ENCODE data around the gene ZBTB16. TPM values are rescaled to one million over a fixed set of nuclear protein-coding genes. Genes with fewer than 3 reads are reported as not detected.

The ZBTB16 gene
- total and polyA plus RNA-seq, 4 donors = 21.4 to 224 (median 102) TPM

DNA sequence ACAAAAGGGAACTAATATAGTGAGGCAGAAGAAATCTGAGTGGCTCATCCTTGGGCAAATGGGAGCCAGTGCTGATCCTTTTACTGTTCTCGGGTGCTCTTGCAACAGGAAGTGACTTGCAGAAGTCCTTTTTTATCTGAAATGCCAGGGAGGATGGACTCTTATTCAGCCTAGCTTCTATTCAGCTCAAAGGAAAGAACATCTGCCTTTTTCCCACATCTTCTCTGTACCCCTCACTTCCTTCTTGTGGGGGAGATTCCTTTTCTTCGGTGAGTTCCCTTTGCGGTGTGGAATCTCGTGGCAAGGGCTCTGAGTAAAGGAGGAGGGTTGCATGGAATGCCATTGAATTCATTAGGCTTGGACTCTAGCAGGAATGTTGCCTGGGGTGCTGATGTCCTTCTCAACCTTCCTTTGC, 76.2 kb downstream of the ZBTB16 start:
- WGBS, 2 donors = 36 to 47% methylated on average over 4 of the region's 4 CpGs
- H3K4me3 ChIP-seq = no peak overlapping the region
- no peak overlapping the region for H3K9ac ChIP-seq (ENCODE audit: insufficient read depth in 1 of 2, low read length in 2 of 2)
- peak overlapping the region; percentile 30 to 79 for H3K27ac ChIP-seq (ENCODE audit: low read depth in 1 of 2, low read length in 1 of 2)
- TF ChIP-seq, protein P1, sequence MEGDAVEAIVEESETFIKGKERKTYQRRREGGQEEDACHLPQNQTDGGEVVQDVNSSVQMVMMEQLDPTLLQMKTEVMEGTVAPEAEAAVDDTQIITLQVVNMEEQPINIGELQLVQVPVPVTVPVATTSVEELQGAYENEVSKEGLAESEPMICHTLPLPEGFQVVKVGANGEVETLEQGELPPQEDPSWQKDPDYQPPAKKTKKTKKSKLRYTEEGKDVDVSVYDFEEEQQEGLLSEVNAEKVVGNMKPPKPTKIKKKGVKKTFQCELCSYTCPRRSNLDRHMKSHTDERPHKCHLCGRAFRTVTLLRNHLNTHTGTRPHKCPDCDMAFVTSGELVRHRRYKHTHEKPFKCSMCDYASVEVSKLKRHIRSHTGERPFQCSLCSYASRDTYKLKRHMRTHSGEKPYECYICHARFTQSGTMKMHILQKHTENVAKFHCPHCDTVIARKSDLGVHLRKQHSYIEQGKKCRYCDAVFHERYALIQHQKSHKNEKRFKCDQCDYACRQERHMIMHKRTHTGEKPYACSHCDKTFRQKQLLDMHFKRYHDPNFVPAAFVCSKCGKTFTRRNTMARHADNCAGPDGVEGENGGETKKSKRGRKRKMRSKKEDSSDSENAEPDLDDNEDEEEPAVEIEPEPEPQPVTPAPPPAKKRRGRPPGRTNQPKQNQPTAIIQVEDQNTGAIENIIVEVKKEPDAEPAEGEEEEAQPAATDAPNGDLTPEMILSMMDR (IDR thresholded peaks at IDR 0.05; ENCODE audit: control extremely low read depth, extremely low read depth) = no peak
- peaks cover 3 to 91% (median 22%) of the 10 kb centered on the region in 5 donors for H3K4me1 ChIP-seq (ENCODE audit: control insufficient read depth in 5 of 5, insufficient read depth in 5 of 5, low read length in 5 of 5)
- H3K36me3 ChIP-seq (ENCODE audit: control insufficient read depth in 4 of 4, insufficient read depth in 4 of 4, low read length in 4 of 4) = peaks cover 0 to 4% (median 0%) of the 10 kb centered on the region in 4 donors
- DNase-seq (no peak), ATAC-seq (ENCODE audit: insufficient read depth, low FRiP score) (no peak)
- no peaks in the 10 kb centered on the region for H3K27me3 ChIP-seq (ENCODE audit: control insufficient read depth in 3 of 3, insufficient read depth in 3 of 3, low read length in 2 of 3)
- no peaks in the 10 kb centered on the region for H3K9me3 ChIP-seq (ENCODE audit: control insufficient read depth in 4 of 4, insufficient read depth in 3 of 4, low read length in 3 of 4)

DNA sequence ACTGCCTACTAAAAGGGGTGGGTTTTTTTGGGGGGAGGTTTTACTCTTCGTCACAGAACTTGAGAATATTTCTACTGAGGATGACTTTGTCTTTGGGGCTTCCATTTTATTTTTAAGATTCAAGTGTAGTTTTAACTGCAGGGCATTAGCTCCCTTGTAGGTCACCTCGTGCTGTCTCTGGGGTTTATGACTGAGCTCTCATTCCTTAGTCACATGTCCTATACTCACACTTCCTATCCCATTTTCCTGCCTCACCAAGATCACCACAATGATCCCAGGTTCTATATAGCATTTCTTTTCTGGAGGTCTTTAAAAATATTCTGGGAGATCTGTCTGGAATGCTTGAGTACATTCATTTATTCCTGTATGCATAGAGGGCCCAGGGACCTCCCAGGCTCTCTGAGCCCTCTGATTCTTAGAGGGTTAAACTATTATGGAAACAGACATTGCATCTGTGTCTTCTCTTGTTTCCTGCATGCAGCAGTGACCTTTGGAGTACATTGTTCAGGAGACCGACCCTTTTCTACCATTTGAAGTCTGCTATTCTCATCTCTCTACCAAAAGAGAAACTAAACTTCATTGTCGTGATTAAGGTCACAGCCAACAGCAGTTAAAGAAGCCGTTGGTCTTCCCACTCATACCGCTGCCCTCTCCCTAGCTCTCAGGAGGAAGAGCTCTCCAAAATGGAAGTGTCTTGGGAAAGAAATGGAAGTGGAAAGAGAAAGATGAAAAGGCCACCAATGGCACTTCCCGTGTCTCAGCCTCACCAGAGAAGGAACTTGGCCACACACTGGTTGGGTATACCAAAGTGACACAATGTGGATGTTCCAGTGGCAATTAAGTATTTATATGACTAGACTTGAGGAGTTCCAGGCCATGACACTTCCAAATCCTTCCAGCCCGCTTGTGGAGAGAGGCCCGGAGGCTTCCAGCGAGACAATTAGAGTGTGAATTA, 77.5 kb downstream of the ZBTB16 start:
- Histone ChIP-seq H3K4me3 (no peak overlapping the region), H3K4me1 (ENCODE audit: control insufficient read depth in 5 of 5, insufficient read depth in 5 of 5, low read length in 5 of 5) (peaks cover 0 to 91% (median 12%) of the 10 kb centered on the region in 5 donors), H3K9ac (ENCODE audit: insufficient read depth in 1 of 2, low read length in 2 of 2) (no peak overlapping the region), H3K36me3 (ENCODE audit: control insufficient read depth in 4 of 4, insufficient read depth in 4 of 4, low read length in 4 of 4) (peaks cover 0 to 6% (median 0%) of the 10 kb centered on the region in 4 donors), H3K27ac (ENCODE audit: low read depth in 1 of 2, low read length in 1 of 2) (peak overlapping the region; percentile 17 to 58), H3K27me3 (ENCODE audit: control insufficient read depth in 3 of 3, insufficient read depth in 3 of 3, low read length in 2 of 3) (no peaks in the 10 kb centered on the region), H3K9me3 (ENCODE audit: control insufficient read depth in 4 of 4, insufficient read depth in 3 of 4, low read length in 3 of 4) (no peaks in the 10 kb centered on the region)
- no peak for ATAC-seq (ENCODE audit: insufficient read depth, low FRiP score)
- TF ChIP-seq, protein P1 (IDR thresholded peaks at IDR 0.05; ENCODE audit: control extremely low read depth, extremely low read depth) = no peak
- peak in 1 of 3 donors; percentile 11 for DNase-seq
- WGBS, 2 donors = 63 to 70% methylated on average over 10 of the region's 10 CpGs

DNA sequence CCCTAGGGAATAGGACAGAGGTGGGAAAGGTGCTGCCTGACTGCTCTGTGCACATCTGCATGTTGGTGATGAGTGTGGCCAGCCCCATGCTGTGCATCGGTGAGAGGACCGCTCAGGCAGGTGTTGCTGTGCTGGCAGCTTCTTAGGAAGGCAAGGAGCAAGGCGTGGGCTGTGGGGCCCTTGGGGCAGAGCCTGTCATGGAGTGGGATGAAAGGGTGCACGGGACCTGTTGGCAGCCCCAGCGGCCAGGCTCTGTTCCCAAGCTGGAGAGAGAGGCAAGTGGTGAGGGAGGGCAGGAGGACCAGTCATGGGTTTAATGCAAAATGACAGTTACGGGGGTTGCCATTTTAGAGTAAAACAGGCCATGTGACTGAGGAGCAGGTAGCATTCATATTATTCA, 78.3 kb downstream of the ZBTB16 start:
- no peaks in the 10 kb centered on the region for H3K27me3 ChIP-seq (ENCODE audit: control insufficient read depth in 3 of 3, insufficient read depth in 3 of 3, low read length in 2 of 3)
- WGBS, 2 donors = 89 to 95% methylated on average over 6 of the region's 6 CpGs
- DNase-seq = no peak
- peaks cover 0 to 6% (median 0%) of the 10 kb centered on the region in 4 donors for H3K36me3 ChIP-seq (ENCODE audit: control insufficient read depth in 4 of 4, insufficient read depth in 4 of 4, low read length in 4 of 4)
- TF ChIP-seq, protein P1 (IDR thresholded peaks at IDR 0.05; ENCODE audit: control extremely low read depth, extremely low read depth) = no peak
- ATAC-seq (ENCODE audit: insufficient read depth, low FRiP score) = no peak
- H3K4me1 ChIP-seq (ENCODE audit: control insufficient read depth in 5 of 5, insufficient read depth in 5 of 5, low read length in 5 of 5) = peaks cover 0 to 90% (median 17%) of the 10 kb centered on the region in 5 donors
- H3K4me3 ChIP-seq = no peak overlapping the region
- H3K27ac ChIP-seq (ENCODE audit: low read depth in 1 of 2, low read length in 1 of 2) = peak overlapping the region in 1 of 2 donors; percentile 41
- H3K9me3 ChIP-seq (ENCODE audit: control insufficient read depth in 4 of 4, insufficient read depth in 3 of 4, low read length in 3 of 4) = no peaks in the 10 kb centered on the region
- no peak overlapping the region for H3K9ac ChIP-seq (ENCODE audit: insufficient read depth in 1 of 2, low read length in 2 of 2)
